Measurements from ENCODE around the gene ARHGEF11.

The ARHGEF11 gene

DNA sequence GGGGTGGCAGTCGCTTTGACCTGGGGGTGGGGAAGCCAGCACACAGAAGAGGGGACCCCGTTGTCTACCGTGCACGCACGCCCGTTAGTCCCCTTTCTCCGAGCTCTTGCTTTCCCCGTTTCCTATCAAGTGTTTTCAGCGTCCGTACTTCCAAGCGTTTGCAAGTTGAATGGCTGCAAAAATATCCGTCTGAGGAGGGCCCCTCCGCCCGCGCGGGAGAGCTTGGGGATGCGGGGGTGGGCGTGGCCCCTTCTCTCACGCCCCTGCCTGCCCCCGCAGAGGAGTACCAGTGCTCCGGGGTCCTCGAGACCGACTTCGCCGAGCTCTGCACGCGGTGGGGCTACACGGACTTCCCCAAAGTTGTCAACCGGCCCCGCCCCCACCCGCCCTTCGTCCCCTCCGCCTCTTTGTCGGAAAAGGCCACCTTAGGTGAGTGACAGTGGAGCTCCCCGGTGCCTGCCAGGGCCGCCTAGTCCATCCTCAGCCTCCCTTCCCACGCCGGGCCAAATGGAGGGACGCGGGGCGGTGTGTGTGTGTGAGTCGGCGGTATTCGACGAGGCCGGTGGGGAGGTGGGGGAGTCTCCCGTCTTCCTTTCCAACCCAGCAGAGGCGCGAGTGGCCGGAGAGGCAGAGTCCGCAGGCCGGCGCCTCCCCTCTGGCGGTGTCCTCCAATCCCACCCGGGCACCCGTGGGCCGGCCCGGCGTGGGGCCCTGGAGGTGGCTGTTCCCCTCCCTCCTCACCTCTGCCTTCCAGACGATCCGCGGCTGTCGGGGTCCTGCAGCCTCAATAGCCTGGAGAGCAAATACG, 121.7 kb downstream of the ARHGEF11 start:
- TF ChIP-seq MYC (IDR thresholded peaks at IDR 0.05; ENCODE audit: low read depth, low read length), result no peak
- TF ChIP-seq, protein P1, sequence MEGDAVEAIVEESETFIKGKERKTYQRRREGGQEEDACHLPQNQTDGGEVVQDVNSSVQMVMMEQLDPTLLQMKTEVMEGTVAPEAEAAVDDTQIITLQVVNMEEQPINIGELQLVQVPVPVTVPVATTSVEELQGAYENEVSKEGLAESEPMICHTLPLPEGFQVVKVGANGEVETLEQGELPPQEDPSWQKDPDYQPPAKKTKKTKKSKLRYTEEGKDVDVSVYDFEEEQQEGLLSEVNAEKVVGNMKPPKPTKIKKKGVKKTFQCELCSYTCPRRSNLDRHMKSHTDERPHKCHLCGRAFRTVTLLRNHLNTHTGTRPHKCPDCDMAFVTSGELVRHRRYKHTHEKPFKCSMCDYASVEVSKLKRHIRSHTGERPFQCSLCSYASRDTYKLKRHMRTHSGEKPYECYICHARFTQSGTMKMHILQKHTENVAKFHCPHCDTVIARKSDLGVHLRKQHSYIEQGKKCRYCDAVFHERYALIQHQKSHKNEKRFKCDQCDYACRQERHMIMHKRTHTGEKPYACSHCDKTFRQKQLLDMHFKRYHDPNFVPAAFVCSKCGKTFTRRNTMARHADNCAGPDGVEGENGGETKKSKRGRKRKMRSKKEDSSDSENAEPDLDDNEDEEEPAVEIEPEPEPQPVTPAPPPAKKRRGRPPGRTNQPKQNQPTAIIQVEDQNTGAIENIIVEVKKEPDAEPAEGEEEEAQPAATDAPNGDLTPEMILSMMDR (IDR thresholded peaks at IDR 0.05; ENCODE audit: low read depth, low read length), result no peak
- TF ChIP-seq POLR2A (IDR thresholded peaks at IDR 0.05; ENCODE audit: extremely low read depth, insufficient read length), result no peak
- TF ChIP-seq, protein P2, sequence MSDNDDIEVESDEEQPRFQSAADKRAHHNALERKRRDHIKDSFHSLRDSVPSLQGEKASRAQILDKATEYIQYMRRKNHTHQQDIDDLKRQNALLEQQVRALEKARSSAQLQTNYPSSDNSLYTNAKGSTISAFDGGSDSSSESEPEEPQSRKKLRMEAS (IDR thresholded peaks at IDR 0.05; ENCODE audit: low read depth, low read length), result no peak
- no peak for DNase-seq (ENCODE audit: low read depth)
- H3K4me3 ChIP-seq (ENCODE audit: low read depth, low read length), result no peak overlapping the region

DNA sequence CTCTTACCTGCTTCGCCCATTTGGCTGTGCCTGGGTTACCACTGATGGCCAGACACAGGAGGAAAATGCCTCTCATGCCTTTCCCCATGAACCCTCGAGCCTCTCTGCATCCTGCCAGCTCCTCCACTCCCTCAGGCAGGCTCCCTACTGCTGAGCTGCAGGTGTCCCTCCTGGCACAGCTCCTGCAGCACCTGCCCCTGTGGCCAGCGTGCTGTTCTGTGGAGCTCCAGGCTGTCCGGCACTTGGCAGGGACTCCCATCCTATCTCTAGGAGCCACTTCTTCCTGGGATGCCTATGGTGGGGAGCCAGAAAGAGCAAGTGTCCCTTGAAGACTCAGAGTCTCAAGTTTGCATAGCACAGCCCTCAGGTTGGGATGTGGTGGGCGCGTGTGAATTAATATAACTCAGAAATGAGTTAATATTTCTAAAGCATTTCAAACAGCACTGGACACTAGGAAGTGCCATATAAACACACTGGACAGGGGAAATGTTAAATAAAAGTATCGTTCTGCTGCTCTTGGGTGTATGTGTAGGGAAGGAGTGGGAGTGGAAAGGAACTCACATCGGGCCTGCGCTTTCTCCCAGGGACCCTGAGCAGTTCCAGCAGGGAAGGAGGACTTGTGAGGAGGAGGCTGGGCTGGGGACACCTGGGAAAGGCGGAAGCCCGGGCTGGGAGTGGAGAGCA, 122.4 kb downstream of the ARHGEF11 start:
- H3K4me3 ChIP-seq (ENCODE audit: low read depth, low read length), result no peak overlapping the region
- TF ChIP-seq, protein P2 (IDR thresholded peaks at IDR 0.05; ENCODE audit: low read depth, low read length), result no peak
- TF ChIP-seq POLR2A (IDR thresholded peaks at IDR 0.05; ENCODE audit: extremely low read depth, insufficient read length) (no peak), MYC (IDR thresholded peaks at IDR 0.05; ENCODE audit: low read depth, low read length) (no peak)
- TF ChIP-seq, protein P1 (IDR thresholded peaks at IDR 0.05; ENCODE audit: low read depth, low read length), result no peak
- no peak for DNase-seq (ENCODE audit: low read depth)

DNA sequence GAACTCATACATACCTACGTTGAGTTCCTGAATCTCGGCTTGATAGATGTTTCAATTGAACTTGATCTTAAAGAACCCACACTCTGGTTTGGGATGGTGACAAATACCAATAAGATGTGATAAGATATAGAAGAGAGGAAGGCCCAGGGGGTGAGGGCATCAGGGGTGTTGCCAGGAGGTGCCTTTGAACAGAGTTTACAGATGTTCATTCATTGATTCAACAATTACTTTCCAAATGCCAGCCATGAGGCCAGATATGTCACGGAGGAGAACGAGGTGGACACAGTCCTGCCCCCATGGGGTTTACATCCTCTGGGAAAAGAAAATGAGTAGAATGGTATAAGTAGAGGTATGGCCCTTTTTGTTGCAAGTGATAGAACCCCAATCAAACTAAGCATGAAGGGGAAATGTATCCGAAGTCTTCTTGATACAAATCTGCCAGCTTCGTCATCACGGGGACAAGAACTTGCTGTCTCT, 124.5 kb downstream of the ARHGEF11 start:
- H3K4me3 ChIP-seq (ENCODE audit: low read depth, low read length), result no peak overlapping the region
- TF ChIP-seq POLR2A (IDR thresholded peaks at IDR 0.05; ENCODE audit: extremely low read depth, insufficient read length) (no peak), MYC (IDR thresholded peaks at IDR 0.05; ENCODE audit: low read depth, low read length) (no peak)
- TF ChIP-seq, protein P1 (IDR thresholded peaks at IDR 0.05; ENCODE audit: low read depth, low read length), result no peak
- TF ChIP-seq, protein P2 (IDR thresholded peaks at IDR 0.05; ENCODE audit: low read depth, low read length), result no peak
- no peak for DNase-seq (ENCODE audit: low read depth)

DNA sequence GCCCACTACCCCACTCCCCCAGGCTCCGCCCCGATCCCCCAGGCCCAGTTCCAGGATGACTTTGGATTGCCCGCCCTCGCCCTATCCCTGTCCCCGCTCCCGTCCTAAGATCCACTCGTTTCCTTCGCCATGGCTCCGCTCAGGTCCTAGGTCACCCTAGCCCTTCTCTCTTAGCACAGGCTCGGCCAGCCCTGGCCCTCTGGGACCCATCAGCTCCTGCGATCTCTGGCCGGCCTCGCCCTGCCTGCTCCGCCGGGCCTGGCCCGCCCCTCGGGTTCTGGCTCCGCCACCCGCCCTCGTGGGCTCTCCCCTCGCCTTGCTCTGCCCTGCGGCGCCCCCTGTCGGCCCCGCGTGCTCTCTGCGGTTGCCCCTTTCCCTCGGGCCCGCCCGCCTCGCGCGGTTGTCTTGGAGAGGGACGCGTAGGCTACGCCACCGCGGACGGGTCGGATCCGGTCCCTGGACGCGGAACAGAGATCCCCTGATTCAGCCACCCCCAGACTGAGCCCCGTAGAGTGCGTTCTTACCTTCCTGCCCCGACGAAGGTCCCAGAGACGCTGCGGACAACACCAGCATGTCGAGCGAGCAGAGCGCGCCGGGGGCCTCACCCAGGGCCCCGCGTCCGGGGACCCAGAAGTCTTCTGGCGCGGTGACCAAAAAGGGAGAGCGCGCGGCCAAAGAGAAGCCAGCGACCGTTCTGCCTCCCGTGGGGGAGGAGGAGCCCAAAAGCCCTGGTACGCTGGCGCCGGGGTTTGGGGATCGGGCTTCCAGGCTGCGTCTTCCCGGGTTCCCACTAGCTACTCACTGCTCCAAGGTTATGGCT, 125.1 kb downstream of the ARHGEF11 start, which contains the start of gene LRRC71:
Gene LRRC71 (plus strand): TSS at position 400 of the 820 bp plus-strand sequence. CDS start 172 bp downstream, at position 572.
- H3K4me3 ChIP-seq (ENCODE audit: low read depth, low read length), result no peak within 1 kb of the TSS
- TF ChIP-seq, protein P1 (IDR thresholded peaks at IDR 0.05; ENCODE audit: low read depth, low read length), result peak; percentile 42
- no peak for TF ChIP-seq POLR2A (IDR thresholded peaks at IDR 0.05; ENCODE audit: extremely low read depth, insufficient read length)
- DNase-seq (ENCODE audit: low read depth), result peak; percentile 63

DNA sequence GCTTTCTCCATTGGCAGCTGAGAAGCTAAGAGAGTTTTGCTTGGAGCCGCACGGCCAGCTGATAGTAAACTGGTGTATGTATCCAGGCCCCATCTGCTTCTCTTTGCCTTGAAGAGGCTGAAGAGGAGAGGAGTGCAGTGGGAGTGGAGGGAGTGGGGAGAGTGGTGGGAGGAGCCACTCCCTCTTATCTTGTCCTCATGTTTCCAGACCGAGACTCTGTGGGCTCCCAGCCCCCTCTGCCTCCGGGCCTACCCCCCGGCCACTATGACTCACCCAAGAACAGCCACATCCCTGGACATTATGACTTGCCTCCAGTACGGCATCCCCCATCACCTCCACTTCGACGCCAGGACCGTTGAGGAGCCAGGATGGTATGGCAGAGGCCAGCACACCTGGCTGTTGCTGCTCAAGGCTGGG, 131.1 kb downstream of the ARHGEF11 start:
- no peak for TF ChIP-seq MYC (IDR thresholded peaks at IDR 0.05; ENCODE audit: low read depth, low read length)
- TF ChIP-seq, protein P2 (IDR thresholded peaks at IDR 0.05; ENCODE audit: low read depth, low read length), result no peak
- no peak for TF ChIP-seq POLR2A (IDR thresholded peaks at IDR 0.05; ENCODE audit: extremely low read depth, insufficient read length)
- DNase-seq (ENCODE audit: low read depth), result no peak
- H3K4me3 ChIP-seq (ENCODE audit: low read depth, low read length), result no peak overlapping the region

Data from NB4 (cell line).